Regular cardiac myocyte (primary cell): Measurements from ENCODE around the gene GLS2. TPM values are rescaled to one million over a fixed set of nuclear protein-coding genes. Genes with fewer than 3 reads are reported as not detected.

Experiments
- total RNA-seq: library from RNA; depleted of rRNA; stranded (reverse); fragments of >200 nt; gene quantifications from 2 replicates; pipeline ENCODE4 v1.2.3, GENCODE V29; 2014

GLS2 gene
- under 0.01 TPM in 1 of 2 replicates, not detected in the other for total RNA-seq

DNA sequence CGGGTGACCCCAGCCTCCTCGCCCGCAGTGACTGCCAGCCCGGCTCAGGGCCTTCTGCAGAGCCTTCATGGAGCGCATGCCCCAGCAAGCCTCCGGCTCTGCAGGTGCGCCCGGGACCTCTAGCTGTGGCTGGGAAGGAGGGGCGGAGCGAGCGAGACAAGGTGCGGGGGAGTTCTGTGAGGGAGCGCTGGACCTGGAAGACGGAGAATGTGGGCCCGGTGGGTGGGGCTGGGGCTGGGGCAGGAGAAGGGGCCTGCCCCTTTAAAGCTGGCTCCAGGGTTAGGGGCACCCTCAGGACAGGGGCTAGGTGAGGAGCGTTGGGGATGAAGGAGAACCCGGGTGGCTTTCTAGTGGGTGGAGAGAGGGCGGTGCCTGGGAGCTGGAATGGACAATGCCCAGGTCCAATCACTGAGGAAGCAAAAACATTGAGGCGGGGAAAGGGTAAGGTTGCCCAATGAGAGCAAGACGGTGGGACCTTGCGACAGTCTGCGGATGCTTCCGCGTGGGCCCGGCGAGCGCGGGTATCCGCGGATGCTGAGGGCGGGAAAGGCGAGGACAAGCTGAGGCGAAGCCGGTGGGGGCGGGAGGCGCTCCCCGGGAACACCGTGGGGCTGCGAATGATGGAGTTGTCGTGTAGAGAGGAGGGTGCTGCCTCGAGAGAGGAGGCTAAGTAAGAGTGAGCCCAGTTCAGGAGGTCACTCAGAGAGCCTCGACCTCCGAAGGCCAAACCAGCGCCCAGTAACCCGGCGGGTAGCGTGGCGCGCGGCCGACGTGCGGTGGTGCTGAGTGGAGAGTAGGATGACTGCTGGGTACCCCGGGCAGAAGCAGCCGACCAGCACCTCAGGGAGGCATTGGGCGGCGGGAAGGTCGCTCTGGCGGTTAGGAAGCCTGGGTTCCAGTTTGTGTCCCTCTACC is at the start of gene GLS2:
Gene GLS2 (minus strand): TSS at position 121 of the 915 bp plus-strand sequence. CDS start 43 bp downstream, at position 78.

DNA sequence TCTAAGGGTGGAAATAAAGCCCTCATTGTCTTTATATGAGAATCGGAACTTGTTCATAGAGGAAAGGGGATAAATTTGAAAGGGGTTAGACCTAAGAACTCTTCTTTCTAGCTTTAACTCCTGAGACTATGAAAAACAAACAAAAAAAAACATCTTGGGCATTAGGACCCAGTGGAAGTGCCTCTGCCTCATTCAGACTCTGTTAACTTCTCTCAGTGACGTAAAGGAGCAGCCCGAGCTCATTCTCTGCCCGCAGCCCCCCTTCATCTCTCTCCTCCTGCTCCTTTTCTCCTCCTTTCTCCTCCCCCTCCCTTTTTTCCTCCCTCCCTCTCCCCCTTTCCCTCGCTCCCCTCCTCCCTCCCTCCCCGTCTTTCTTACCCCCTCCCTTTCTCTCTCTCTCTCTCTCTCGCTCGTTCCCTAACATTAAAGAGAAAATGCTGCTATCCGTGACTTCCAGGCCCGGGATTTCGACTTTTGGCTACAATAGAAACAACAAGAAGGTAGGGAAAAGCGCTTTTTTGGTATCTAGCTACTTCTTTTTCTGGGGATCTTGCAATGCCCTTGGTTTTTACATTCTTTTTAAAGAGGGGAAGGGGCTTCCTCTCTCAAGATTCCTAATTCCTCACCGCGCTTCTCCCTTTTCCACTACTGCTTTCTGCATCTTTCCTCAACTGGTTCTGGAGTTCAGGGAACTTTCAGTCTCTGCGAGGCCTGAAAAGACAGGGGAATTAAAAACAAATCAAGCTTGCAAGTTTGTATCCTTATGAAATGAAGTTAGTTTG is 33.8 kb upstream of the GLS2 start, which contains the start of gene RBMS2:
Gene RBMS2 (plus strand): TSS at position 231 of the 782 bp plus-strand sequence. CDS start 204 bp downstream, at position 435.

DNA sequence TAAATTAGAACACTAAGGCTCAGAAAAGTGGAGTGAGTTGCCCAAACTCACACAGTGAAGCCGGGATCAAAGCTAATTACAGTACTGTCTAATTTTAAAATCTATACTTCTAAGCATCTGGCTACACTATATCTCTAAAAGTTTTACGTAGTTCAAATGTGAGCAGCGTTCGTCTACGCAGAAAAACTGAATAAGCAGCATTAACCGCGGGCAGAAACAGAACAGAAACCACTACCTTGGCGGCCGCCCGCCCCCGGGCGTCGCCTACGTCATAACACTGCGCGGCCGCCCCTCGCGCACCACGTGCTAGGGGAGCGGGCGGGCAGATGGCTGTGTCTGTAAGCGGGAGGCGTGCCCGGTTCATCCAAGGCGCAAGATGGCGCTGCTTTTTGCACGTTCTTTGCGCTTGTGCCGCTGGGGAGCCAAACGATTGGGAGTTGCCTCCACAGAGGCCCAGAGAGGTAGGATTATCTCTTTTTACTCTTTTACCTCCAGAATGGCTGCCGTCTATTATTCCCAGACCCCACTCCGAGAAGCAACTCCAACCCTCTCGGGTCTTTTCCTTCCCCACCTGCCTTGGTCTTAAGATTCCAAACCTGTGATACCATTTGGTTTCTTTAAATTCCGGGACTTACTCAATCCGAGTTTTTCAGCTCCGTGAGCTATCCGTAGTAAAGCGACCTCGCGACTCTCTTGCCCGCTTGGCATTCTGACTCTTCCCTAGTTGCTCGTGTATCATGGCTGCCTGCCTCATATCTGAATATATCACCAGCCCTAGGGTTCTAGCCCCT is 19.6 kb downstream of the GLS2 start, which contains the start of gene SPRYD4:
Gene SPRYD4 (plus strand): TSS at position 363 of the 791 bp plus-strand sequence. CDS start 14 bp downstream, at position 377.

GRCh38 chr12:56454557-56454956 is 33.4 kb downstream of the GLS2 start, which contains the start of gene MIP:
TSS of gene MIP (minus strand) at chr12:56454657. CDS start at chr12:56454613, 44 bp downstream.

GRCh38 chr12:56448860-56449621 is 38.9 kb downstream of the GLS2 start, which contains the start of gene TIMELESS:
TSS of gene TIMELESS (minus strand) at chr12:56449426. CDS start at chr12:56434170, 15,256 bp downstream.

Other genes with a start within 250 kb of the GLS2 start
- 14.7 and 18.0 TPM in 2 replicates for gene ANKRD52, start 229.8 kb downstream of the GLS2 start, total RNA-seq
- gene COQ10A, start 221.2 kb downstream of the GLS2 start, total RNA-seq, result 3.3 and 5.9 TPM in 2 replicates
- 62.9 and 99.7 TPM in 2 replicates for gene CS, start 187.8 kb downstream of the GLS2 start, total RNA-seq
- gene CNPY2, start 172.2 kb downstream of the GLS2 start, total RNA-seq, result 93.0 and 106 TPM in 2 replicates
- 10.0 and 27.3 TPM in 2 replicates for gene PAN2, start 154.2 kb downstream of the GLS2 start, total RNA-seq
- gene IL23A, start 149.3 kb downstream of the GLS2 start, total RNA-seq, result 0.28 and 0.38 TPM in 2 replicates
- gene STAT2, start 128.1 kb downstream of the GLS2 start, total RNA-seq, result 105 and 295 TPM in 2 replicates
- not detected in 2 replicates for gene APOF, start 125.3 kb downstream of the GLS2 start, total RNA-seq
- 4.5 and 33.4 TPM in 2 replicates for gene TIMELESS, start 38.7 kb downstream of the GLS2 start, total RNA-seq
- 0.19 TPM in 1 of 2 replicates, not detected in the other for gene MIP, start 33.5 kb downstream of the GLS2 start, total RNA-seq
- 1.1 and 1.5 TPM in 2 replicates for gene SPRYD4, start 19.6 kb downstream of the GLS2 start, total RNA-seq
- gene RBMS2, start 33.7 kb upstream of the GLS2 start, total RNA-seq, result 12.3 and 13.0 TPM in 2 replicates
- gene BAZ2A, start 142.2 kb upstream of the GLS2 start, total RNA-seq, result 13.2 and 13.6 TPM in 2 replicates
- 386 and 740 TPM in 2 replicates for gene ATP5F1B, start 157.8 kb upstream of the GLS2 start, total RNA-seq
- 56.7 and 164 TPM in 2 replicates for gene PTGES3, start 200.1 kb upstream of the GLS2 start, total RNA-seq
- gene NACA, start 237.1 kb upstream of the GLS2 start, total RNA-seq, result 1,071 and 1,180 TPM in 2 replicates